HepG2 (cell line): Measurements from ENCODE around the gene DENND4C. TPM values are rescaled to one million over a fixed set of nuclear protein-coding genes. Genes with fewer than 3 reads are reported as not detected.

Experiments
- ADNP ChIP-seq: sonication (generic); formaldehyde crosslinking; IDR thresholded peaks from 2 replicates; pipeline ENCODE4 v1.4.0; 2020; ENCODE audit warnings: missing genetic modification reagents
- AGO1 ChIP-seq: fragments of 200-400 bp; formaldehyde crosslinking; IDR thresholded peaks from 2 replicates; pipeline ENCODE4 v1.6.1; 2017; ENCODE audit warnings: mild to moderate bottlenecking, low read depth, low read length, moderate library complexity; ENCODE audit not compliant: poor library complexity, severe bottlenecking
- DNMT1 ChIP-seq: sonication (generic); formaldehyde crosslinking; IDR thresholded peaks from 2 replicates; pipeline ENCODE4 v1.5.1; 2020; ENCODE audit warnings: mild to moderate bottlenecking, missing genetic modification reagents
- EED ChIP-seq: sonication (generic); formaldehyde crosslinking; IDR thresholded peaks from 2 replicates; pipeline ENCODE4 v1.5.0; 2020; ENCODE audit warnings: mild to moderate bottlenecking, missing genetic modification reagents
- EZH2 ChIP-seq: conservative IDR thresholded peaks from 2 replicates; pipeline ENCODE4 v1.6.1; 2012; ENCODE audit warnings: mild to moderate bottlenecking, low read depth, low read length, moderate library complexity
- GMEB2 ChIP-seq: IDR thresholded peaks from 2 replicates; pipeline ENCODE4 v1.6.1; 2016; ENCODE audit warnings: missing biosample characterization, missing genetic modification reagents, low read depth
- HNRNPK ChIP-seq: fragments of 200-400 bp; formaldehyde crosslinking; IDR thresholded peaks from 2 replicates; pipeline ENCODE4 v1.6.1; 2018; ENCODE audit warnings: low read length, low read depth, moderate library complexity, mild to moderate bottlenecking; ENCODE audit not compliant: poor library complexity, severe bottlenecking
- HNRNPUL1 ChIP-seq: fragments of 200-400 bp; formaldehyde crosslinking; IDR thresholded peaks from 2 replicates; pipeline ENCODE4 v1.6.1; 2017; ENCODE audit warnings: low read depth, mild to moderate bottlenecking, low read length, moderate library complexity
- JUNB ChIP-seq: sonication (generic); formaldehyde crosslinking; IDR thresholded peaks from 2 replicates; pipeline ENCODE4 v1.8.0; 2022; ENCODE audit warnings: missing genetic modification reagents, mild to moderate bottlenecking, borderline replicate concordance
- KAT2B ChIP-seq: fragments of 150-350 bp; IDR thresholded peaks from 2 replicates; pipeline ENCODE4 v1.6.1; 2014; ENCODE audit warnings: low read depth, low read length, borderline replicate concordance
- MATR3 ChIP-seq: sonication (generic); formaldehyde crosslinking; IDR thresholded peaks from 2 replicates; pipeline ENCODE4 v1.4.0; 2020; ENCODE audit warnings: missing genetic modification reagents
- MEF2D ChIP-seq: sonication (generic); formaldehyde crosslinking; IDR thresholded peaks from 2 replicates; pipeline ENCODE4 v1.5.1; 2020; ENCODE audit warnings: mild to moderate bottlenecking, missing genetic modification reagents
- NCOA1 ChIP-seq: sonication (generic); formaldehyde crosslinking; IDR thresholded peaks from 2 replicates; pipeline ENCODE4 v1.9.0; 2021; ENCODE audit warnings: missing genetic modification reagents
- PHF5A ChIP-seq: IDR thresholded peaks from one replicate; pipeline ENCODE4 v1.6.1; 2018; ENCODE audit warnings: low read depth, missing genetic modification reagents; ENCODE audit not compliant: unreplicated experiment
- POGZ ChIP-seq: sonication (generic); formaldehyde crosslinking; IDR thresholded peaks from 2 replicates; pipeline ENCODE4 v1.4.0; 2020; ENCODE audit warnings: mild to moderate bottlenecking, missing genetic modification reagents
- POLR2A ChIP-seq, 2 experiments: IDR thresholded peaks; 2 replicates each; pipeline ENCODE4 v1.6.1; 2011; ENCODE audit warnings: low read depth in 2 of 2, low read length in 2 of 2, mild to moderate bottlenecking in 1 of 2, moderate library complexity in 1 of 2; ENCODE audit not compliant: insufficient read depth in 1 of 2
- RORA ChIP-seq: sonication (generic); formaldehyde crosslinking; IDR thresholded peaks from 2 replicates; pipeline ENCODE4 v1.5.0; 2020; ENCODE audit warnings: mild to moderate bottlenecking, missing genetic modification reagents, moderate library complexity
- TAF1 ChIP-seq: sonication (generic); formaldehyde crosslinking; IDR thresholded peaks from 2 replicates; pipeline ENCODE4 v1.4.0; 2020; ENCODE audit warnings: missing genetic modification reagents
- TBP ChIP-seq: sonication (generic); formaldehyde crosslinking; IDR thresholded peaks from 2 replicates; pipeline ENCODE4 v1.5.0; 2020; ENCODE audit warnings: missing genetic modification reagents
- TBX3 ChIP-seq: fragments of 450-650 bp; IDR thresholded peaks from 2 replicates; pipeline ENCODE4 v1.6.1; 2017; ENCODE audit warnings: antibody characterized with exemption, mild to moderate bottlenecking, inconsistent platforms, borderline replicate concordance
- THAP11 ChIP-seq: IDR thresholded peaks from 2 replicates; pipeline ENCODE4 v1.6.1; 2016; ENCODE audit warnings: missing biosample characterization, missing genetic modification reagents
- THAP7 ChIP-seq: sonication (generic); formaldehyde crosslinking; IDR thresholded peaks from 2 replicates; pipeline ENCODE4 v1.8.1; 2023; ENCODE audit warnings: mild to moderate bottlenecking, missing genetic modification reagents
- ZFP36L1 ChIP-seq: sonication (generic); formaldehyde crosslinking; IDR thresholded peaks from 2 replicates; pipeline ENCODE4 v1.8.0; 2022; ENCODE audit warnings: mild to moderate bottlenecking, missing genetic modification reagents, moderate library complexity
- ZFP37 ChIP-seq: sonication (generic); formaldehyde crosslinking; IDR thresholded peaks from 2 replicates; pipeline ENCODE4 v1.4.0; 2020; ENCODE audit warnings: missing genetic modification reagents, borderline replicate concordance
- ZMAT5 ChIP-seq: sonication (generic); formaldehyde crosslinking; IDR thresholded peaks from 2 replicates; pipeline ENCODE4 v1.5.0; 2020; ENCODE audit warnings: mild to moderate bottlenecking, low read depth, missing genetic modification reagents, borderline replicate concordance
- ZNF335 ChIP-seq: sonication (generic); formaldehyde crosslinking; IDR thresholded peaks from 2 replicates; pipeline ENCODE4 v1.4.0; 2020; ENCODE audit warnings: missing genetic modification reagents
- ZNF414 ChIP-seq: sonication (generic); formaldehyde crosslinking; IDR thresholded peaks from 2 replicates; pipeline ENCODE4 v1.5.0; 2020; ENCODE audit warnings: missing genetic modification reagents
- ZNF557 ChIP-seq: sonication (generic); formaldehyde crosslinking; IDR thresholded peaks from 2 replicates; pipeline ENCODE4 v1.4.0; 2020; ENCODE audit warnings: missing genetic modification reagents
- ZNF674 ChIP-seq: sonication (generic); formaldehyde crosslinking; IDR thresholded peaks from 2 replicates; pipeline ENCODE4 v1.5.0; 2020; ENCODE audit warnings: low read depth, mild to moderate bottlenecking, missing genetic modification reagents
- polyA plus RNA-seq, 8 experiments: library from polyadenylated mRNA; depleted of rRNA in 3 of 8; stranded (reverse) in 7 of 8; unstranded in 1 of 8; fragments of >200 nt; fragmentation: Illumina TruSeq in 4 of 8; extraction: Trizol in 4 of 8; gene quantifications; 2 replicates each; pipeline versions ENCODE4 v1.2.1 to v1.2.3, GENCODE V29; 2011 to 2016; ENCODE audit warnings: low read depth in 4 of 8, missing spikeins in 1 of 8, mixed read lengths in 1 of 8; ENCODE audit not compliant: insufficient read depth in 1 of 8
- total RNA-seq, 5 experiments: library from RNA; depleted of rRNA; stranded (reverse); fragments of >200 nt; fragmentation: Illumina TruSeq; extraction: Trizol; gene quantifications; 2 replicates each; pipeline ENCODE4 v1.2.3, GENCODE V29; 2016; ENCODE audit warnings: low read depth in 1 of 5

DENND4C gene
- total and polyA plus RNA-seq, 2 of the 13 experiments (the other 11 are each of a cell fraction or from before 2014, with no cell fraction given): 19.1 to 27.2 TPM

GRCh38 chr9:19408693-19409400, 178.4 kb downstream of the DENND4C start, which contains the start of gene ACER2 (continued):
- TF ChIP-seq RORA (CRISPR knock-in tag): no peak
- 0 out of 2 replicates have a peak, but pooled peaks have one; percentile 27 for TF ChIP-seq THAP11 (CRISPR knock-in tag)
- TF ChIP-seq POGZ (CRISPR knock-in tag): peak; percentile 72
- no peak for TF ChIP-seq KAT2B
- no peak; the same call in 1 of the 2 replicates for TF ChIP-seq THAP7
- no peak for TF ChIP-seq HNRNPUL1
- peak; percentile 70; the same call in 1 of the 2 replicates for TF ChIP-seq ZNF414 (CRISPR knock-in tag)
- TF ChIP-seq EED (CRISPR knock-in tag): peak; percentile 75; the same call in 1 of the 2 replicates
- TF ChIP-seq TBX3: no peak
- TF ChIP-seq PHF5A (CRISPR knock-in tag): no peak
- TF ChIP-seq TBP: peak; percentile 83; the same call in 1 of the 2 replicates
- TF ChIP-seq ZFP36L1 (CRISPR knock-in tag): 0 out of 2 replicates have a peak, but pooled peaks have one; percentile 35
- peak; percentile 82 for TF ChIP-seq HNRNPK
- TF ChIP-seq ZNF557 (CRISPR knock-in tag): no peak; the same call in 1 of the 2 replicates
- TF ChIP-seq MEF2D (CRISPR knock-in tag): peak; percentile 49; the same call in 1 of the 2 replicates
- TF ChIP-seq ZMAT5 (CRISPR knock-in tag): no peak
- no peak for TF ChIP-seq GMEB2 (CRISPR knock-in tag)
- no peak for TF ChIP-seq ZNF674 (CRISPR knock-in tag)
- TF ChIP-seq JUNB: no peak; the same call in 1 of the 2 replicates
- TF ChIP-seq ADNP (CRISPR knock-in tag): no peak
- TF ChIP-seq EZH2: no peak
- 0 out of 2 replicates have a peak, but pooled peaks have one; percentile 57 for TF ChIP-seq ZFP37 (CRISPR knock-in tag)
- TF ChIP-seq POLR2A (IDR thresholded peaks at IDR 0.05; ENCODE audit: insufficient read depth in 1 of 2, low read depth in 2 of 2, low read length in 2 of 2): peak; percentile 83 to 87
- no peak for TF ChIP-seq NCOA1 (CRISPR knock-in tag)
- no peak for TF ChIP-seq AGO1
- peak; percentile 76; the same call in 1 of the 2 replicates for TF ChIP-seq DNMT1 (CRISPR knock-in tag)
- TF ChIP-seq MATR3 (CRISPR knock-in tag): no peak
- TF ChIP-seq TAF1 (CRISPR knock-in tag): peak; percentile 84
- TF ChIP-seq ZNF335: no peak
